ENCODE results near the gene PTPN11. TPM values are rescaled to one million over a fixed set of nuclear protein-coding genes. Genes with fewer than 3 reads are reported as not detected.

Gene PTPN11
- total and polyA plus RNA-seq, 10 of the 15 experiments (the other 5 are each of a cell fraction or from before 2014, with no cell fraction given), result 14.6 to 85.2 (median 58.6) TPM

- TF ChIP-seq PML (IDR thresholded peaks at IDR 0.05; ENCODE audit: low read length) (no peak), CEBPZ (IDR thresholded peaks at IDR 0.05; ENCODE audit: low read depth, low read length) (no peak), RELB (IDR thresholded peaks at IDR 0.05; ENCODE audit: low read depth) (no peak)
These were observed 120.0 kb downstream of the PTPN11 start (continued) for GRCh38 chr12:112538740-112539139.

- Histone ChIP-seq H3K4me2 (ENCODE audit: control insufficient read depth, insufficient read depth) (no peak overlapping the region), H3K36me3 (ENCODE audit: control insufficient read depth in 2 of 2, insufficient read depth in 2 of 2, low read length in 1 of 2) (no peaks in the 10 kb centered on the region), H3K27me3 (replicated peaks in 1 of 2; ENCODE audit: control insufficient read depth in 2 of 2, insufficient read depth in 2 of 2, low read length in 1 of 2) (peaks cover 0 to 2% of the 10 kb centered on the region in 2 experiments; a peak in 2 of 4 replicates), H3K79me2 (ENCODE audit: control insufficient read depth, insufficient read depth, low read length) (no peaks in the 10 kb centered on the region), H3K9ac (ENCODE audit: control insufficient read depth, insufficient read depth, low read length) (no peak overlapping the region), H2AFZ (ENCODE audit: control insufficient read depth, low read depth, low read length) (no peak overlapping the region), H4K20me1 (ENCODE audit: control insufficient read depth, insufficient read depth) (no peaks in the 10 kb centered on the region), H3K4me1 (ENCODE audit: control insufficient read depth, insufficient read depth, low read length) (no peaks in the 10 kb centered on the region), H3K9me3 (replicated peaks; ENCODE audit: control insufficient read depth, insufficient read depth, low read length) (no peaks in the 10 kb centered on the region), H3K4me3 (no peak overlapping the region), H3K27ac (ENCODE audit: control insufficient read depth, insufficient read depth) (no peak overlapping the region)
- ChIA-PET RAD21 (ENCODE audit: unreplicated experiment) (interaction anchor here (1.2 kb wide), 1 partner anchor 21 kb away, joined by 3 read pairs; no protein-coding TSS in a partner anchor), CTCF (interaction anchor here (0.6 to 1.1 kb wide), 2 partner anchors 18 to 116 kb away, joined by 3 to 5 read pairs; no protein-coding TSS in a partner anchor), POLR2A (interaction anchor here (0.6 kb wide), 1 partner anchor 38 kb away, joined by 3 read pairs; no protein-coding TSS in a partner anchor), SMC1A (ENCODE audit: uncharacterized antibody, unreplicated experiment) (interaction anchor here (0.7 kb wide), 1 partner anchor 148 kb away, joined by 3 read pairs; no protein-coding TSS in a partner anchor)
- no peak for TF ChIP-seq ZNF622 (IDR thresholded peaks at IDR 0.05)
- TF ChIP-seq FOXM1 (IDR thresholded peaks at IDR 0.05; ENCODE audit: low read depth, low read length), result no peak
- TF ChIP-seq BMI1 (IDR thresholded peaks at IDR 0.05; ENCODE audit: borderline replicate concordance), result no peak
- no peak for TF ChIP-seq IKZF2 (IDR thresholded peaks at IDR 0.05)
- TF ChIP-seq SREBF2 (IDR thresholded peaks at IDR 0.05; ENCODE audit: low read length), result no peak
- no peak for TF ChIP-seq SREBF1 (IDR thresholded peaks at IDR 0.05; ENCODE audit: low read length)
- TF ChIP-seq SP1 (IDR thresholded peaks at IDR 0.05; ENCODE audit: low read depth, low read length), result no peak
- no peak for TF ChIP-seq MEF2B (IDR thresholded peaks at IDR 0.05; ENCODE audit: partially characterized antibody, poor library complexity, severe bottlenecking)
- WGBS (ENCODE audit: insufficient coverage, insufficient replicate concordance, low lambda C conversion rate, missing lambda C conversion rate), result 64% methylated on average over 3 of the region's 3 CpGs
- intact Hi-C loops (cut with micrococcal nuclease; ENCODE audit: unreplicated experiment), result no loop called here
- no TSS peak for BruUV-seq (replicated peaks)
- ATAC-seq (no peak), FAIRE-seq (no peak), DNase-seq (ENCODE audit: low read depth, low spot score) (no peak)
- in situ Hi-C loops (cut with MboI), result no loop called here
These were observed 120.5 kb downstream of the PTPN11 start for GRCh38 chr12:112539221-112539620.

Measured in GM12878 (cell line).